ENCODE measurements around the gene COL5A3. TPM values are rescaled to one million over a fixed set of nuclear protein-coding genes. Genes with fewer than 3 reads are reported as not detected.

Gene COL5A3
- total and polyA plus RNA-seq, 5 donors from 2014 or later: 0.35 to 2.1 TPM; not detected in 3

DNA sequence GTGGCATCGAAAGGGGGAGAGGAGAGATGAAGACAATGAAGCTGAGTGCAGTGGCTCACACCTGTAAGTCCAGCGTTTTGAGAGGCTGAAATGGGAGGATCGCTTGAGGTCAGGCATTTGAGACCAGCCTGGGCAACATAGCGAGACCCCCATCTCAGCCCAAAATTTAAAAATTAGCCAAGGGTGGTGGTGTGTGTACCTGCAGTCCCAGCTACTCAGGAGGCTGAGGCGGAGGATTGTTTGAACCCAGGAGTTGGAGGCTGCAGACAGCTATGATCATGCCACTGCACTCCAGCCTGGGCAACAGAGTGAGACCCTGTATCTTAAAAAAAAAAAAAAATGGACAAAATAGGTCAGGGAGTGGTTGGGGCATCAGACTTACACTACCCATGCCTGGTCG, 10.5 kb upstream of the COL5A3 start:
- no peaks in the 10 kb centered on the region for H3K4me1 ChIP-seq (ENCODE audit: control insufficient read depth, insufficient read depth, low read length, poor library complexity, severe bottlenecking)
- H3K9me3 ChIP-seq (ENCODE audit: control insufficient read depth in 2 of 2, low read length in 2 of 2): no peaks in the 10 kb centered on the region
- no peak overlapping the region for H3K4me3 ChIP-seq (ENCODE audit: low read depth, low read length)
- H3K27ac ChIP-seq (ENCODE audit: insufficient read depth, low read length, poor library complexity, severe bottlenecking): no peak overlapping the region
- no peaks in the 10 kb centered on the region for H3K36me3 Mint-ChIP-seq
- no peak for ATAC-seq (ENCODE audit: low read depth in 2 of 2)
- DNase-seq: no peak
- no peak overlapping the region for H3K27ac Mint-ChIP-seq
- no peaks in the 10 kb centered on the region for H3K4me1 Mint-ChIP-seq
- peaks cover 15% of the 10 kb centered on the region for H3K27me3 Mint-ChIP-seq
- H3K4me3 Mint-ChIP-seq: no peak overlapping the region
- no peaks in the 10 kb centered on the region for H3K36me3 ChIP-seq (ENCODE audit: control insufficient read depth, insufficient read depth, low read length)
- H3K27me3 ChIP-seq (ENCODE audit: control insufficient read depth, insufficient read depth, low read length): no peaks in the 10 kb centered on the region
- peaks cover 0 to 2% (median 0%) of the 10 kb centered on the region in 7 donors for H3K9me3 Mint-ChIP-seq

DNA sequence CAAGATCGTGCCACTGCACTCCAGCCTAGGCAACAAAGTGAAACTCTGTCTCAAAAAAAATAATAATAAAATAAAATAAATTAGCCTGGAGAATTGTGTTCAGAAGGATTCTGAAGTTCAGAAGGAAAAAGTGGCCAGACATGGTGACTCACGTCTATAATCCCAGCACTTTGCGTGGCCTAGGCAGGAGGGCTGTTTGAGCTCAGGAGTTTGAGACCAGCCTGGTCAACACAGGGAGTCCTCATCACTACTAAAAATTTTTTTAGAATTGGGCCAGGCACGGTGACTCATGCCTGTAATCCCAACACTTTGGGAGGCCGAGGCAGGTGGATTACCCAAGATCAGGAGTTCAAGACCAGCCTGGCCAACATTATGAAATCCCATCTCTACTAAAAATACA, 8.9 kb upstream of the COL5A3 start:
- no peaks in the 10 kb centered on the region for H3K36me3 Mint-ChIP-seq
- H3K27ac ChIP-seq (ENCODE audit: insufficient read depth, low read length, poor library complexity, severe bottlenecking): no peak overlapping the region
- no peaks in the 10 kb centered on the region for H3K36me3 ChIP-seq (ENCODE audit: control insufficient read depth, insufficient read depth, low read length)
- H3K27me3 Mint-ChIP-seq: peaks cover 7% of the 10 kb centered on the region
- ATAC-seq (ENCODE audit: low read depth in 2 of 2) (no peak), DNase-seq (no peak)
- H3K4me3 Mint-ChIP-seq: no peak overlapping the region
- H3K4me1 Mint-ChIP-seq: no peaks in the 10 kb centered on the region
- H3K27me3 ChIP-seq (ENCODE audit: control insufficient read depth, insufficient read depth, low read length): peaks cover 3% of the 10 kb centered on the region
- peak overlapping the region in 1 of 3 donors; percentile 38 for H3K27ac Mint-ChIP-seq
- no peaks in the 10 kb centered on the region for H3K9me3 ChIP-seq (ENCODE audit: control insufficient read depth in 2 of 2, low read length in 2 of 2)
- no peak overlapping the region for H3K4me3 ChIP-seq (ENCODE audit: low read depth, low read length)
- peaks cover 0 to 2% (median 0%) of the 10 kb centered on the region in 7 donors for H3K9me3 Mint-ChIP-seq
- H3K4me1 ChIP-seq (ENCODE audit: control insufficient read depth, insufficient read depth, low read length, poor library complexity, severe bottlenecking): no peaks in the 10 kb centered on the region

DNA sequence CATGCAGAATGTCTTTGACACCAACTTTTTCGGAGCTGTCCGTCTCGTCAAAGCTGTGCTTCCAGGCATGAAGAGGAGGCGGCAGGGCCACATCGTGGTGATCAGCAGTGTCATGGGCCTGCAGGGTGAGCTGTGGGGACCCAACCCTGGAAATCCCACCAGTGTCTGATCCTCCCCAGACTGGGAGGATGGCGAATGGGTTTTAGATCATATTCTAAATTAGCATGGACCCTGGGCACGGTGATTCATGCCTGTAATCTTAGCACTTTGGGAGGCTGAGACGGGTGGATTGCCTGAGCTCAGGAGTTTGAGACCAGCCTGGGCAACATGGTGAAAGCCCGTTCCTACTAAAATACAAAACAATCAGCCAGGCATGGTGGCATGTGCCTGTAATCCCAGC, 8.5 kb upstream of the COL5A3 start:
- Histone ChIP-seq H3K4me1 (ENCODE audit: control insufficient read depth, insufficient read depth, low read length, poor library complexity, severe bottlenecking) (no peaks in the 10 kb centered on the region), H3K27me3 (ENCODE audit: control insufficient read depth, insufficient read depth, low read length) (peaks cover 3% of the 10 kb centered on the region), H3K4me3 (ENCODE audit: low read depth, low read length) (no peak overlapping the region), H3K9me3 (ENCODE audit: control insufficient read depth in 2 of 2, low read length in 2 of 2) (no peaks in the 10 kb centered on the region), H3K27ac (ENCODE audit: insufficient read depth, low read length, poor library complexity, severe bottlenecking) (no peak overlapping the region), H3K36me3 (ENCODE audit: control insufficient read depth, insufficient read depth, low read length) (no peaks in the 10 kb centered on the region)
- DNase-seq (no peak), ATAC-seq (ENCODE audit: low read depth in 2 of 2) (no peak)
- Mint-ChIP-seq H3K4me3 (no peak overlapping the region), H3K27ac (no peak overlapping the region), H3K9me3 (peaks cover 0 to 2% (median 0%) of the 10 kb centered on the region in 7 donors), H3K36me3 (no peaks in the 10 kb centered on the region), H3K27me3 (peaks cover 7% of the 10 kb centered on the region), H3K4me1 (no peaks in the 10 kb centered on the region)

DNA sequence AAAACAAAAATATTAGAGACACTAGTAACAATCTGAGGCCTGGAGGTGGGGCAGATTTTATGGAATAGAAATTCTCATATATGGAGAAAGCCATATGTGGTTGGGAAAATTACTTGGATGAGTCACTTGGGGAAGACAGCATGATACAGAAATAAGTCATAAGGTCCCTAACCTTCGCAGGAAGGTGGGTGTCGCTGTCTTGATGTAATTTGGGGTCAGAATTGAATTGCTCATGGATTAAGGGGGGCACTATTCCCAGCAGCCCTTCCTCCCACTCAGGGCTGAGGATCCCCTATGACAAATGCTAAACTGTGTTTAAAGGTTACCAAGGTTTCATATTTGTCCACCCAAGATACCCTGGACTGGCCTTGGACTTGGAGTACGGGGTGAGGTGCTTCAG, 8.0 kb upstream of the COL5A3 start:
- Histone ChIP-seq H3K9me3 (ENCODE audit: control insufficient read depth in 2 of 2, low read length in 2 of 2) (no peaks in the 10 kb centered on the region), H3K27ac (ENCODE audit: insufficient read depth, low read length, poor library complexity, severe bottlenecking) (no peak overlapping the region), H3K4me3 (ENCODE audit: low read depth, low read length) (no peak overlapping the region), H3K4me1 (ENCODE audit: control insufficient read depth, insufficient read depth, low read length, poor library complexity, severe bottlenecking) (no peaks in the 10 kb centered on the region), H3K36me3 (ENCODE audit: control insufficient read depth, insufficient read depth, low read length) (no peaks in the 10 kb centered on the region), H3K27me3 (ENCODE audit: control insufficient read depth, insufficient read depth, low read length) (peaks cover 3% of the 10 kb centered on the region)
- Mint-ChIP-seq H3K4me3 (no peak overlapping the region), H3K27me3 (peaks cover 9% of the 10 kb centered on the region), H3K9me3 (peaks cover 0 to 2% (median 0%) of the 10 kb centered on the region in 7 donors), H3K4me1 (no peaks in the 10 kb centered on the region), H3K27ac (no peak overlapping the region), H3K36me3 (no peaks in the 10 kb centered on the region)
- ATAC-seq (ENCODE audit: low read depth in 2 of 2): no peak
- DNase-seq: no peak

DNA sequence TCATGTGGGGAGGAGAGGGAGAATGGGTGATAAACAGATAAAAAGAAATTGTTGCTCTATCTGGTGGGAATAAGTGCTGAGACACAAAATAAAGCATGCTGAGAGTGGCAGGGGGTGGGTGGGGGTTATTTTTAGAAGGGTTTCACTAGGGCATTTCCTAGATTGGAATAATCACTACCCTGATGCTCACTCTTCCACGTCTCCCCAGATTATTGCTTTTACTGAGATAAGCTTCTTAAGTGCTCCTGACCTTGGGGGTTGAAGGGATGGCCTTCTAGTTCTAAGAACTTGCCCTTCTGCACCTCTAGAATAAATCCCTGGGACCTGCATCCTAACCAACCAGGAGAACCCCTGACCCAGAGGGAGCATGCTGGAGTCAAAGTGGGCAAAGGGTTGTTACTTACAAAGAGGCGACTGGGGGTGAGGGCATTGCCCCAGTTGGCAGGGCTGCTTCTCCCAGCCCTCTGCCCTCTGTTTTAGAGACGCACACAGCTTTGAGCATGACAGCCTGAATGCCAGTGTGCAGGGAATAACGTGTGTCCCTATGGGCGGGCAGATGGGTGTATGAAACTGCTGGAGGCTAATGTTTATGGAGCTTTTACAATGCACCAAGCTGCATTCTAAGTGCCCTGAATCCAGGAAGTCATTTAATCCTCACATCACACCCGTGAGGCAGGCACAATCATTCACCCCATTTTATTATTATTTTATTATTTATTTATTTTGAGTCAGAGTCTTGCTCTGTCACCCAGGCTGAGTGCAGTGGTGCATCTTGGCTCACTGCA, 3.7 kb upstream of the COL5A3 start:
- Histone ChIP-seq H3K4me1 (ENCODE audit: control insufficient read depth, insufficient read depth, low read length, poor library complexity, severe bottlenecking) (no peaks in the 10 kb centered on the region), H3K4me3 (ENCODE audit: low read depth, low read length) (no peak overlapping the region), H3K27ac (ENCODE audit: insufficient read depth, low read length, poor library complexity, severe bottlenecking) (no peak overlapping the region), H3K27me3 (ENCODE audit: control insufficient read depth, insufficient read depth, low read length) (peaks cover 12% of the 10 kb centered on the region), H3K36me3 (ENCODE audit: control insufficient read depth, insufficient read depth, low read length) (no peaks in the 10 kb centered on the region), H3K9me3 (ENCODE audit: control insufficient read depth in 2 of 2, low read length in 2 of 2) (no peaks in the 10 kb centered on the region)
- Mint-ChIP-seq H3K27me3 (peaks cover 43% of the 10 kb centered on the region), H3K4me3 (no peak overlapping the region), H3K27ac (no peak overlapping the region), H3K9me3 (peaks cover 0 to 6% (median 1%) of the 10 kb centered on the region in 7 donors), H3K36me3 (peaks cover 3% of the 10 kb centered on the region), H3K4me1 (peaks cover 0 to 8% (median 2%) of the 10 kb centered on the region in 4 donors)
- no peak for DNase-seq
- ATAC-seq (ENCODE audit: low read depth in 2 of 2): no peak

DNA sequence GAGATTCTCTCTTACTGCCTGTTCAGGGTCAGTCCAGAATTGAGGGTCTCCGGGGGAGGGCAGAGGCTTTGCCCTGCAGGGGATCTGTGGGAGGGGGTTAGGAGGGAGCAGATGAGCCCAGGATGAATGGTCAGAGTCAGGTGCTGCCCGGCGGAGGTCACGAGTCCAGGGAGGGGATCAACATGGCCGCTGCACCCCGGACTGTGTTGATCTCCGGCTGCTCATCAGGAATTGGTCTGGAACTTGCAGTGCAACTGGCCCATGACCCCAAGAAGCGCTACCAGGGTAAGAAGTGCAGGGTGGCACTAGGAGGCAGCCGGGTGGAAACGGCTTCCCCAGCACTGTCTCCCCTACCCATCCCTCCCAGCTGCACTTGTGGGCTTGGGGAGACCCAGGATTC, 3.0 kb upstream of the COL5A3 start, which contains the start of gene RDH8:
RDH8 (plus strand) TSS at position 168 of the 400 bp plus-strand sequence; CDS start at position 183, 15 bp downstream.
- Mint-ChIP-seq H3K36me3 (peaks cover 6% of the 10 kb centered on the region), H3K4me1 (peaks cover 0 to 14% (median 3%) of the 10 kb centered on the region in 4 donors), H3K27ac (no peak within 1 kb of the TSS), H3K9me3 (peaks cover 0 to 9% (median 3%) of the 10 kb centered on the region in 7 donors), H3K4me3 (no peak within 1 kb of the TSS), H3K27me3 (peaks cover 46% of the 10 kb centered on the region)
- ATAC-seq (ENCODE audit: low read depth in 2 of 2) (no peak), DNase-seq (no peak)
- Histone ChIP-seq H3K4me1 (ENCODE audit: control insufficient read depth, insufficient read depth, low read length, poor library complexity, severe bottlenecking) (no peaks in the 10 kb centered on the region), H3K27ac (ENCODE audit: insufficient read depth, low read length, poor library complexity, severe bottlenecking) (no peak within 1 kb of the TSS), H3K36me3 (ENCODE audit: control insufficient read depth, insufficient read depth, low read length) (no peaks in the 10 kb centered on the region), H3K9me3 (ENCODE audit: control insufficient read depth in 2 of 2, low read length in 2 of 2) (no peaks in the 10 kb centered on the region), H3K4me3 (ENCODE audit: low read depth, low read length) (no peak within 1 kb of the TSS), H3K27me3 (ENCODE audit: control insufficient read depth, insufficient read depth, low read length) (peaks cover 17% of the 10 kb centered on the region)

DNA sequence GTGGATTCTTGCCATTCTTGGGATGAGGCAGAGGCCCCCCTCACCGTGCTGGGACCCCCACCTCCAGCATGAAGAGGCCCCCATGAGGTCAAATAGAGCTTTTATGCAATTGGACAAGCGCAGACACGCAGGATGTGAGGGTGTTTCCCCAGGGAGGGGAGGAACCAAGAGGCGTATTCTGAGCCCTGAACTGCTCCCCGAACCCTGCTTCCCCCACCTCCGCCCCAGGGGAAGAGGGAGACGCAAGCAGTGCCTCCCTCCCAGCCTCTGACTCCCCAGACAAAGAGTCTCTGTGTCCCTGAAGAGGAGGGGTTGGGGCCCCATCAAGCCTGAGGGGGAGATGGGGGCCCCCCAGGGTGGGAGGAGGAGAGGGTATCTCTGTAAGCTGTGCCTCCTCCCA, 1.7 kb upstream of the COL5A3 start:
- H3K27me3 Mint-ChIP-seq: peaks cover 49% of the 10 kb centered on the region
- peaks cover 17% of the 10 kb centered on the region for H3K27me3 ChIP-seq (ENCODE audit: control insufficient read depth, insufficient read depth, low read length)
- H3K4me3 Mint-ChIP-seq: no peak overlapping the region

DNA sequence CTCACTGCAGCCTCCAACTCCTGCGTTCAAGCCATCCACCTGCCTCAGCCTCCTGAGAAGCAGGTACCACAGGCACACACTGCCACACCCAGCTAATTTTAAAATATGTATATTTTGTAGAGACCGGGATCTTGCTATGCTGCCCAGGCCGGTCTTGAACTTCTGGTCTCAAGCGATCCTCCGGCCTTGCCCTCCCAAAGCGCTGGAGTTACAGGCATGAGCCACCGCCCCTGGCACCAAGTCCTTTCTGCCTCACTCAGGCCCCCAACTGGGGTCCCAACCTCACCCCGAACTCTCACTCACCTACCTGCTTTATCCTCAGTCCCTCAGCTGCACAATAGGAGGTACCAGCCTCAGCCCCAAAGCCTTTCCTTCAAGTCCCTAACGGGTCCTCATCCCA, 635 bp upstream of the COL5A3 start:
- Histone ChIP-seq H3K9me3 (ENCODE audit: control insufficient read depth in 2 of 2, low read length in 2 of 2) (no peaks in the 10 kb centered on the region), H3K4me1 (ENCODE audit: control insufficient read depth, insufficient read depth, low read length, poor library complexity, severe bottlenecking) (peaks cover 3% of the 10 kb centered on the region), H3K27me3 (ENCODE audit: control insufficient read depth, insufficient read depth, low read length) (peaks cover 17% of the 10 kb centered on the region), H3K36me3 (ENCODE audit: control insufficient read depth, insufficient read depth, low read length) (no peaks in the 10 kb centered on the region), H3K27ac (ENCODE audit: insufficient read depth, low read length, poor library complexity, severe bottlenecking) (no peak overlapping the region), H3K4me3 (ENCODE audit: low read depth, low read length) (no peak overlapping the region)
- H3K27me3 Mint-ChIP-seq: peaks cover 57% of the 10 kb centered on the region
- H3K27ac Mint-ChIP-seq: no peak overlapping the region
- peaks cover 0 to 10% (median 3%) of the 10 kb centered on the region in 7 donors for H3K9me3 Mint-ChIP-seq
- H3K4me3 Mint-ChIP-seq: peak overlapping the region in 1 of 4 donors; percentile 66
- peaks cover 6% of the 10 kb centered on the region for H3K36me3 Mint-ChIP-seq
- DNase-seq: no peak
- ATAC-seq (ENCODE audit: low read depth in 2 of 2): no peak
- peaks cover 0 to 18% (median 3%) of the 10 kb centered on the region in 4 donors for H3K4me1 Mint-ChIP-seq

More for the DNA sequence above, 1.7 kb upstream of the COL5A3 start:
- Mint-ChIP-seq H3K9me3 (peaks cover 0 to 10% (median 3%) of the 10 kb centered on the region in 7 donors), H3K4me1 (peaks cover 0 to 14% (median 3%) of the 10 kb centered on the region in 4 donors), H3K36me3 (peaks cover 6% of the 10 kb centered on the region), H3K27ac (no peak overlapping the region)
- H3K9me3 ChIP-seq (ENCODE audit: control insufficient read depth in 2 of 2, low read length in 2 of 2): no peaks in the 10 kb centered on the region
- H3K4me3 ChIP-seq (ENCODE audit: low read depth, low read length): no peak overlapping the region
- H3K36me3 ChIP-seq (ENCODE audit: control insufficient read depth, insufficient read depth, low read length): no peaks in the 10 kb centered on the region
- H3K27ac ChIP-seq (ENCODE audit: insufficient read depth, low read length, poor library complexity, severe bottlenecking): no peak overlapping the region
- DNase-seq (no peak), ATAC-seq (ENCODE audit: low read depth in 2 of 2) (no peak)
- no peaks in the 10 kb centered on the region for H3K4me1 ChIP-seq (ENCODE audit: control insufficient read depth, insufficient read depth, low read length, poor library complexity, severe bottlenecking)

All from CD4-positive, CD25-positive, alpha-beta regulatory T cell (primary cell).